Activated T-cell treated with anti-CD3 and anti-CD28 coated beads, Interleukin-2, amount 50 U/mL, for 24 hours (primary cell): ENCODE data around the gene ADCY5.

ENCODE experiments used
- DNase-seq: peaks from one replicate; pipeline ENCODE4 v3.0.0-alpha.2; 2020
- H3K27ac Mint-ChIP-seq: 2 replicates; pipeline ENCODE4 v1.8.0; 2020; ENCODE audit warnings: mild to moderate bottlenecking, mixed read lengths
- H3K27me3 Mint-ChIP-seq: 2 replicates; pipeline ENCODE4 v1.8.0; 2020; ENCODE audit warnings: mixed read lengths
- H3K36me3 Mint-ChIP-seq: 2 replicates; pipeline ENCODE4 v1.8.0; 2020; ENCODE audit warnings: low read depth, mixed read lengths
- H3K4me1 Mint-ChIP-seq: 2 replicates; pipeline ENCODE4 v1.8.0; 2020; ENCODE audit warnings: low read depth, mixed read lengths
- H3K4me3 Mint-ChIP-seq: 2 replicates; pipeline ENCODE4 v1.8.0; 2020; ENCODE audit warnings: mild to moderate bottlenecking, moderate library complexity, mixed read lengths
- H3K9me3 Mint-ChIP-seq: 2 replicates; pipeline ENCODE4 v1.8.0; 2020; ENCODE audit warnings: mixed read lengths

Gene ADCY5

DNA sequence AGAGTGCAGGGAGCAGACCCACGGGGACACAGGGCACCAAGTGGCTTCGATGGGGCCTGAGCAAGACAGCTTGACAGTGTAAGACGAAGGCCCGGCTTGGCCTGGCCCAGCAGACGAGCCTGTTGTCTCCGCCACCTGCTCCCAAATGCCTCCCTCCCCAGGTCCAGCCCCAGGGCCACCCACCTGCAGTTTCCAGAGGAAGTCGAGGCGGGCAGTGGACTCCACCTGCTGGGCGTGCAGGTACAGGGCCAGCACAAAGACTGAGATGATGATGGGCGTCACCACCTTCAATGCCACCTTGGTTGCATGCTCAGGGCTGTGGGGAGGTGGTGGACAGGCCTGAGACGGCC lies 153.0 kb downstream of the ADCY5 start:
- Mint-ChIP-seq H3K4me1 (no peaks in the 10 kb centered on the region), H3K4me3 (no peak overlapping the region)

DNA sequence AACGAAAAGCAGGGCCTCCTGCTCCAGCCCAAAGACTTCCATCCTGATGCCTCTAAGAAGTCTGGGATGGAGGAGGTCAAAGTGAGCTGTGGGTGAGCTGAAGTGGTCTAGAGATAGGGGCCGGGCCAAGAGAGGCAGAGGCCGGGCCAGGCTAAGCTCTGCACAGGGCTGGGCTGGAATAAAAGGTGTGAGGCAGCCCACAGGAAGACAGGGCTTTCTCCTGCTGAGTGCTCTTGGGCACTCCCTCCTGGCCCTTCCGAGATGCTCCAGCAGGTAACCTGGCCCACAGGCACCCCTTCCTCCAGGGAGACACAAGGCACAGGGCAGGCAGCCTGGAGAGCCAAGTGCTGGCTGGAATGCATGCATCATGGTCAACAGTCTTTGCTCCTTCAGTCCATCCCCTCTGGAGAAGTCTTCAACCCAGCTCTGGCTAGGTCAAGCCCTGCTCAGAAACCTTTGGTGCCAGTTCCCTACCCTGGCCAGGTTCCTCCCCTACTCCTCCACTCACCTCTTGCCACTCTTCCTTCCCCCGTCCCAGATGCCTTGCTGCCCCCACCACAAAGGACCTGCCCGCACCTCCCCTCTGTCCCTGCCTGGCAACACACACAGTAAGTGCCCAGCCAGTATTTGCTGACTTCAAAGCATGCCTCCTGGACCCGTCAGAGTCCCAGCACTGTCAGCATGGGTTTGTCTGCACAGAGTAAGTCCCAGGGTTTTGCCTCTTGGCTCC lies 153.6 kb downstream of the ADCY5 start:
- Mint-ChIP-seq H3K4me3 (no peak overlapping the region), H3K27ac (no peak overlapping the region), H3K4me1 (no peaks in the 10 kb centered on the region), H3K27me3 (no peaks in the 10 kb centered on the region), H3K9me3 (no peaks in the 10 kb centered on the region), H3K36me3 (no peaks in the 10 kb centered on the region)
- DNase-seq: no peak

More for the DNA sequence above, 153.0 kb downstream of the ADCY5 start:
- Mint-ChIP-seq H3K9me3 (no peaks in the 10 kb centered on the region), H3K27ac (no peak overlapping the region), H3K36me3 (no peaks in the 10 kb centered on the region), H3K27me3 (no peaks in the 10 kb centered on the region)
- no peak for DNase-seq

DNA sequence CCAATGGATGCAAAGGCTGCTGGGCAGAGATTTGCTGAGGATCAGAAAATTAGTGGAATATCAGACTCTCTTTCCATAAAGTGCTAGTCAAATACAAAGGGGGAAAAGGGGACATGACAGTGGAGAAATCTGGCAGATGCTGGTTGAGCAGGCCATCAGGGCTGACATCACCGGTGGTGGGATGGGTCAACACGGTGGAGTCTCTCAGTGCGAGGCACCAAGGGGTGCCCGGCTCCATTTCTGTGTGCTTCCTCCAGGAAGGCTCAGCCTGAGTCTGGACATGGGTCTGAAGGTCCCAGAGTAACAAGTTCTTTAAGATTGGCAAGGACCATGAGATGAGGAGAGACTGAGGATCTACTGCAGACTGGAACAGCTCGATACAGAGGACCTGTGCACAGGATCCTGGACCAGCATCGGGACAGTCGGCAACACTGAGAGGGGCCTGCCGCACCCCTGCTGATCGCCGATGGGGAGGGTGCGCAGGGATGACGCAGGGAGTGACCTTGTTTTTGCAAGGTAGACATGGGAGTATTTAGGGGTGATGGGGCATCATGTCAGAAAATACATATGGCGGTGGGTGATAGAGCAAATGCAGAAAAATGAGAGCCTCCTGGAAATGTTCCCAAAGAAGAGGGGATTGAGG lies 154.5 kb downstream of the ADCY5 start:
- DNase-seq: no peak
- Mint-ChIP-seq H3K27ac (no peak overlapping the region), H3K4me1 (no peaks in the 10 kb centered on the region), H3K27me3 (no peaks in the 10 kb centered on the region), H3K9me3 (peaks cover 3% of the 10 kb centered on the region), H3K4me3 (no peak overlapping the region), H3K36me3 (no peaks in the 10 kb centered on the region)

DNA sequence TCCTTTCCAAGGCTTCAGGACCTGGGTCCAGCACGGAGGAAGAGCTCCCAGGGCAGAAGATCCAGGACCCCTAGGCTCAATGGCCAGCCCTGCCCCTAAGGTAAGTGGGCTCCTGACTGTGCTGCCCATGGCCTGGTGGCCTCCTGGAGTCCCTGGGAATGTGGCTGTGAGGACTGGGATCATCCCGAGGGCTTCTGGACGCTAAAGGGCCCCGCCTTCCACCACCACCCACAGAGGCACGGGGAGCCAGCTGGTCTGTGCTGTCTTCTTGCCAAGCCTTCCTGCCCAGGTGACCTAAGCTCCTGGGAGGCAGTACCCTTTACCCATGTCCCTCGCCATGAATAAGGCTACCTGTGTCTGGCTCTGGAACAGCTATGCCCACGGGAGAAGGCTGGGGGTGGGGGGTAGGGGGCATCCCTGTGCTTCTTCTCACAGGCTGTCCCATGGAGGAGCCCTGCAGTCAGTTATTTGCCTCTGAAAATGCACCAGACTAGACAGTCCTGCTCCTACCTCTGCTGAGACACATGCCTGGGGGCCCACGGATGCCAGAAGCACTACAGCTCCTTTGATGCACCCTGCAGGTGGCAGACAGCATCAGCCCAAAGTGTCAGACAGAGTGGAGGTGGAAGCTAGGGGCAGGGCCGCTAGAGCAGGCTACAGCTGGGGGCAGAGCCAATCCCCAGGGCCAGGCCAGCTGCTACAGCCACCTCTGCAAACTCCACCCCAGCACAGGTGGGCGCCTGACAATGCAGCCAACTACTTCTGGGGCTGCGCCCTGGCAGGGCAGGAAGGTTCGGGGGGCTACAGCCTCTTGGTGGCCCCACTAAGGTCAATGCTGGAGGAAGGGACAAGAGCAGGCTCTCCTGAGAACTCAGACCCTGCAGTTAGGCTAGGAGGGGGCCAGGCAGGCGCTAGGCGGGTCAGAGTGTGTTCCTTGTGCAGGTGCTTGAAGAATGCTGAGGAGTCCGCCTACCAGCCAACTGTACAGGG lies 156.3 kb downstream of the ADCY5 start:
- no peak for DNase-seq
- Mint-ChIP-seq H3K4me1 (no peaks in the 10 kb centered on the region), H3K4me3 (no peak overlapping the region), H3K36me3 (no peaks in the 10 kb centered on the region), H3K27ac (no peak overlapping the region), H3K9me3 (peaks cover 3% of the 10 kb centered on the region), H3K27me3 (peaks cover under 1% of the 10 kb centered on the region)

DNA sequence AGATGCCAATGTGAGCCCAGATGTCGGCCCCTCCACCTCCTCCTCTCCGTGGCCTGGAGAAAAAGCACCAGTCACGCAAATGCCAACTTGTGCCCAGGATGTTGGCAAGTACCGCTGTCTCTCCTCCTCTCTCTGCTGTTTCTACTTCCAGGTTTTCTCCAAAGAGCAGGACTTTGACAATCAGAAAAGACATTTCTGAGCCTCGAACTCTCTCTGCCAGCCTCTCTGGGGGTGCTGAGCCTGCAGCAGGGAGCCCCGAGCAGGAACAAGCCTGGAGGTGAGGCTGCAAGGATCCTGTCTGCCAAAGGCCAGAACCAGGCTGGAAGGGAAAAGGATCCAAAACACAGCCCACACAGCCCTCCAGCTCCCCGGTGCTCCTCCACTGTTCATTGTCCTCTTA lies 157.5 kb downstream of the ADCY5 start:
- H3K27me3 Mint-ChIP-seq: peaks cover 7% of the 10 kb centered on the region
- no peaks in the 10 kb centered on the region for H3K4me1 Mint-ChIP-seq
- H3K9me3 Mint-ChIP-seq: peaks cover 3% of the 10 kb centered on the region
- DNase-seq: no peak
- H3K36me3 Mint-ChIP-seq: no peaks in the 10 kb centered on the region
- H3K27ac Mint-ChIP-seq: no peak overlapping the region
- no peak overlapping the region for H3K4me3 Mint-ChIP-seq

DNA sequence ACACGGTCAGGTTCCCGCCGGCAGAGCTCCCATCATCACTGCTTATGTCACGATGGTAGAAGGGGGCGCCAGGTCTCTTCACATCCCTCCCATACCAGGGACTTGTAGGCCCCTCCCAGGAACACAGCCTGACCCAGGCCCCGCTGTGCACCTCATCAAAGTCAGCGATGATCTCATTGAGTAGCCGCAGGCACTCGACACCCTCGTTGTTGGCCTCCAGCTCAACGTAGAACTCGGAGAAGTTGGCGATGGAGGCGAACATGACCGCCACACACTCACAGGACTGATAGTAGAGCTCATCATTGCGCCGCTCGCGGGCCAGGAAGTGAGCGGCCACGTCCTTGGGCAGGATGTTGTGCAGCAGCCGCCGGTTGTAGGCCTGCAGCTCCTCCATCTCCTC lies 157.9 kb downstream of the ADCY5 start:
- H3K9me3 Mint-ChIP-seq: peaks cover 3% of the 10 kb centered on the region
- H3K4me1 Mint-ChIP-seq: no peaks in the 10 kb centered on the region
- no peaks in the 10 kb centered on the region for H3K36me3 Mint-ChIP-seq
- no peak overlapping the region for H3K27ac Mint-ChIP-seq
- no peak for DNase-seq
- no peak overlapping the region for H3K4me3 Mint-ChIP-seq
- peaks cover 7% of the 10 kb centered on the region for H3K27me3 Mint-ChIP-seq

DNA sequence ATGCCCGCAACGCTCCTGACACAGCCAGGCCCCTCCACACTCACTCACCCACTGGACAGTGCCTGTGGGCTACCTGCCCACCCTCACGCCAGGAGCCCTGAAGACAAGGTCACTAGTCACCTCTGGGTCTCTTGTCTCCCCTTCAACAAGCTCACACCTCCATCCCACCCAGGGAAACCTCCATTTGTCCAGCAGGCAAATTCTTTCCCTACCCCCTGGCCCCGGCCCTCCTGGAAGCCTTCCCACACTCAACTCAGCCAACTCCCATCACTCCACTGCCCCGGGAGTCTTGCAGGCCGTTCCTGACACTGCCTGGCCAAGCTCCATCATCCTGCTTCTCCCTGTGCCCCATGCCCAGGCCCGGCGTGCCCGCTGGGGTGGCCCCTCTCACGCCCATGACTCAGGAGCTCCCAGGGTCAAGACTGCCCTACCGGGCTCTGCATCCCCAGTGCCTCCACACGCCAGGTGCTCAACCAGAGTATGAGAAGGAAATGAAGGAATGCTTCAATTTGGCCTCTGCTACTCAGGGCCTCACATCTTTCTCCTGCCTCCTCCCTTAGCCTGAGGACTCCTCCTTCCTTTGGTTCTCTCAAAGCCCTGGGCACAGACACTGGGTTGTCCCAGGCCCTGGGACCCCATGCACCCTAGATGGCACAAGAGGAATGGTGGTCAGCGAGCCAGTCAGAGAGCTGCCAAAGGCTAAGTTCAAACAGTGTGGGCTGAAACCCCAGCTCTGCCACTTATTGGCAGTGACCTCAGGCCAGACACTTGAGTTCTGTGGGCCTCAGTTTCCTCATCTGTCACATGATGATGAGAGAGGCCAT lies 158.6 kb downstream of the ADCY5 start:
- Mint-ChIP-seq H3K9me3 (peaks cover 3% of the 10 kb centered on the region), H3K4me3 (no peak overlapping the region), H3K27ac (no peak overlapping the region), H3K36me3 (no peaks in the 10 kb centered on the region), H3K27me3 (peaks cover 7% of the 10 kb centered on the region), H3K4me1 (no peaks in the 10 kb centered on the region)
- DNase-seq: no peak

DNA sequence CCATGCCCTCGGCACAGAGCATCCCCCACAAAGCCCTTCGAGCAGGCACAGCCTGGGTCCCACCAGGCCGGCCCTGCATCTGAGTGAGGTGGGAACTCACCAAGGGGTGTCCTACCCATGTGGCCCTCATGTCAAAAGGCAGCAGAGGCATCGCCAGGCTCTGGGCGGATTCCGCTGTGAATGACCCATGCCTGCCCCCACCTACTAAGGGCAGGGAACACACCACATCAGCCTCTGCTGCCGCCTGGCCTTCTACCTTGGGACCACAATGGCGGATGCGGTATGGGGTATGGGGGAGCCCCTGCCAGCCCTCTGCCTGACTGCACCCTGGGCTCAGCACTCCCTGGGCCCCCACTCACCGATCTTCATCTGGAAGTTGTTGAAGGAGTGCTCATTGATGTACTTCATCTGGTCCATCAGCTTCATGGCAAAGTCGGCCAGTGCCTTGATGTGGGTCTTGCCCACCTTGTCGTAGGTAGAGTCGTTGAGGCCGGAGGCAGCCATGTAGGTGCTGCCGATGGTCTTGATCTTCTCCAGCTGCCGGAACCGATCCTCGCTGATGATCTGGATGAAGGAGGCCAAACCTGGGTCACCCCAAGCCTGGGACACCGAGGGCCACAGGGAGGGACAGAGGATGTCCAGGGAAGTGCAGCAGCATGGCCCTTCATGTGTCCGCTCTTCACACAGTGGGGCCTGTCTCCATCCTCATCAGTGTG lies 159.3 kb downstream of the ADCY5 start:
- H3K36me3 Mint-ChIP-seq: no peaks in the 10 kb centered on the region
- no peak overlapping the region for H3K4me3 Mint-ChIP-seq
- H3K27ac Mint-ChIP-seq: no peak overlapping the region
- H3K27me3 Mint-ChIP-seq: peaks cover 7% of the 10 kb centered on the region
- DNase-seq: no peak
- H3K4me1 Mint-ChIP-seq: no peaks in the 10 kb centered on the region
- peaks cover 3% of the 10 kb centered on the region for H3K9me3 Mint-ChIP-seq

DNA sequence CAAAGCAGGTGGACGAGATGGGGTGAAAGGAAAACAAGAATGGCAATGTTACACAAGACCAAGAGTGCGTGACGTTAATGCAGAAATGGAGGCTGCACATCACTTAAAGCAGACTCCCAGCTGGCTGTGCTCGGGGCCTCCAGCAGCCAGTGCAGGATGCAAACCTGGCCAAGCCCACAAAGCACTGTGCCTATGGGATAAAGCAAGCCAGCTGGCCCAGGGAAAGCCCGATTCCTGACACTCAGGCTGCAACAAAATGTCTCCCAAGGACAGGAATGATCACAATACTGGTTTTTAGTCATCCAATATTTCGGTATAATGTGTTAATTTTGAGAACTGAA lies 161.0 kb downstream of the ADCY5 start:
- H3K27ac Mint-ChIP-seq: no peak overlapping the region
- no peak for DNase-seq
- H3K4me3 Mint-ChIP-seq: no peak overlapping the region

DNA sequence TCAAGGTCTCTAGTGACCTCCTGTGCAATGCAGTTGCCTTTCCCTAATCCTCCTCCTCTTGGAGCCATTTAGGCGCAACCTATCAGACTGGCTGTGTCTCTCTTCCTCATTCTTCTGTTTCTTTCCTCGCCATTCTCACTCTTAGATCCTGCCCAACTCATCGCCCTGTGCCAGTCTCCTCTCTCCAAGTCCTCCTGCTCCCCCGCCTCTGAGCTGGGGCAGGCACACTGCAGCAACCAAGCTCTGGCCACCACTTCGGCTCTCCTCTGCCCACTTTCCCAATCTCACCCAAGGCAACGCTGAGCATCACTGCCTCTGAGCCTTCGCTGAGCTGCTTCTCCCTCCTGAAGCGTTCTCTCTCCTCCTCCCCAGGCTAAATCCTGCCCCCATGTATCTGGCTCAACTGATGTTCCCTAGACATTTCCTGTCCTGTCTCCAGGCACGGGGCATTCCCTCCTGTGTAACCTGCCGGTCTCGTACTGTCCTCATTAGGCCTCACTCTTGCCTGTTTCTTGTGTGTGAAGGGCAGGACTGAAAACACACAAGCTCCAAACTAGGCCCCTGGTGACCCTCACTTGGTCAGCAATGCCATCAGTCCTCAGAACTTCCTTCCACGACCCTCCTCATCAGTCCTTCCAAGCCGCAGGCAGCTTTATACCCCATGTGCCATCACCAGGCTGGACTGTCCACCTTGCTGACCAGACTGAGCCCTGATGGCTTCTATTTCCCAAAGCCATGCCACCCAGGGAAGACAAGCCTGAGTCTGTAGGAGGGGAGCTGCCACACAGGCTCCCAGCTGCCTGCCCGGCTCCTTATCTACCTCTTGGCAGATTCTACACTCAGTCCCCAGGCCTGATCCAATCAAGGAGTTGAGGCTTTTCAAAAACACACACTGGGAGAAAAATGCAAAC lies 161.6 kb downstream of the ADCY5 start:
- H3K27ac Mint-ChIP-seq: no peak overlapping the region
- H3K4me3 Mint-ChIP-seq: no peak overlapping the region
- H3K36me3 Mint-ChIP-seq: no peaks in the 10 kb centered on the region
- H3K4me1 Mint-ChIP-seq: no peaks in the 10 kb centered on the region
- peaks cover 7% of the 10 kb centered on the region for H3K27me3 Mint-ChIP-seq
- H3K9me3 Mint-ChIP-seq: peaks cover 3% of the 10 kb centered on the region
- DNase-seq: no peak

More for the DNA sequence above, 161.0 kb downstream of the ADCY5 start:
- H3K36me3 Mint-ChIP-seq: no peaks in the 10 kb centered on the region
- peaks cover 3% of the 10 kb centered on the region for H3K9me3 Mint-ChIP-seq
- H3K27me3 Mint-ChIP-seq: peaks cover 7% of the 10 kb centered on the region
- H3K4me1 Mint-ChIP-seq: no peaks in the 10 kb centered on the region

DNA sequence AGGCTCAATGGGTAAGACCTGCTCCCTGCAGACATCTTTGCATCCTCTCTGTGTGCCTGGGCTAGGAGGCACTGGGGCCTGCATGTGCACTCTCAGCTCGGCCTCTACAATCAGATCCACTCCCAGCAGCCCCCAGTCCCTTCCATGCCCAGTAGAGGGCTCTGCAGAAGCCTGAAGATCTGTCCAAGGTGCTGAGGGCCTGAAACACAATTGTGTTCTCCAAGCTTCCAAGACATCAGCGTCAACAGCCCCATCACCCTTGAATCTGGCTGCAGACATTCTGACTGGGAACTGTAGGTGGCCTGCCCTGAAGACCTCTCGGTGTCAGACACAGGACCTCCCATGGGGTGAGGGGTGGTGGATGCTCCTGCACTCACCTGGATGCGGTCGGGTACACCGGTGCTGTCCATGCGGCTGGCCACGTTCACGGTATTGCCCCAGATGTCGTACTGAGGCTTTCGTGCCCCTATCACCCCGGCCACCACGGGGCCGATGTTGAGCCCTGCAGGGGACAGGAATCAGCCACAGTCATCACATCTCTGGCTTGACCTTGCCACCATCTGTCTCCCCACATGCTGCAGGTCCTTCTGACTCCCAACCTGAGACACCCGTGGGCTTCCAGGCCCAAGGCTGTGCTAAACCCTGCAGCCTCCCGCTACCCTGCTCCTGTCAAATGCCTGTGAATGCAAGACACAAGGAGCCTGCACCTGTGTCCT lies 162.4 kb downstream of the ADCY5 start:
- Mint-ChIP-seq H3K4me3 (no peak overlapping the region), H3K9me3 (peaks cover 3% of the 10 kb centered on the region), H3K27ac (no peak overlapping the region), H3K27me3 (peaks cover 7% of the 10 kb centered on the region), H3K36me3 (no peaks in the 10 kb centered on the region), H3K4me1 (no peaks in the 10 kb centered on the region)
- peak; percentile 42 for DNase-seq

DNA sequence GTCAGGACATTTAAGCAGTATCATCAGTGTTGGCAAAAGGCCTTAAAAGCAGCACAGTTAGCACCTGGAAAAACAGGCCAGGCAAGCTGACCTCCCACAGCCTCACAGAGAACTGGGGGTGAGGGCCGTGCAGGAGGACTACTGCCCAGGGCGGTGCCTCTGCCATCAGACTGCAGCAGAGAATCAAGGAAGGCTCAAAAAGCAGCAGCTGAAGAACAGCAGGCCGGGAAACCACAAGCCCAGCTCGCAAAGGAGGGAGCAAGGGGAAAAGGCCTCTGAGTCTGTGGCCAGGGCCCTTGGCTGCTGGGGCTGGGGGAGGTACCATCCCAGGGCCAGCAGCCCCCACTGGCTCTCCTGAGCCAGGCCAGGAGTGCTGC lies 163.0 kb downstream of the ADCY5 start:
- Mint-ChIP-seq H3K36me3 (no peaks in the 10 kb centered on the region), H3K27ac (no peak overlapping the region), H3K9me3 (peaks cover 3% of the 10 kb centered on the region), H3K27me3 (peaks cover 7% of the 10 kb centered on the region), H3K4me1 (no peaks in the 10 kb centered on the region), H3K4me3 (no peak overlapping the region)
- DNase-seq: no peak
